T-cell (primary cell): ENCODE data around the gene TGFBR3. TPM values are rescaled to one million over a fixed set of nuclear protein-coding genes. Genes with fewer than 3 reads are reported as not detected.
A peak's percentile ranks its signal among the peaks of the same experiment; 100 is the strongest.

Experiments
- ATAC-seq, 4 experiments: fragments of 200-7000 bp in 3 of 4; fragments of 150-1000 bp in 1 of 4; cut with Tn5 transposase; replicated peaks in 1 of 4; 1 replicate in 3 of 4; 2 replicates in 1 of 4; pipeline ENCODE4 v1.10.0; 2021; ENCODE audit warnings: moderate library complexity in 3 of 4, mild to moderate bottlenecking in 2 of 4, moderate number of reproducible peaks in 1 of 4
- CTCF ChIA-PET, 2 donors: fragments of 300-600 bp; sonication (Branson Sonifier 250); formaldehyde crosslinking; loops; one replicate each; lab custom pipeline; 2022; ENCODE audit warnings: antibody characterized with exemption in 2 of 2; lab: Charles Lee
- POLR2A ChIA-PET, 2 donors: fragments of 300-600 bp; sonication (Branson Sonifier 250); formaldehyde crosslinking; loops; one replicate each; lab custom pipeline; 2022; ENCODE audit warnings: antibody characterized with exemption in 2 of 2; lab: Charles Lee
- DNase-seq, 35 experiments: peaks; one replicate each; pipeline versions ENCODE4 v3.0.0 to v3.0.0-alpha.2; 2013 to 2023
- H3K27ac ChIP-seq: one replicate; pipeline ENCODE4 v1.5.1; 2013; ENCODE audit warnings: low read length
- H3K27me3 ChIP-seq, 2 experiments: replicated peaks in 1 of 2; 1 replicate in 1 of 2; 2 replicates in 1 of 2; pipeline versions ENCODE4 v1.6.1 to v1.7.0; 2013; ENCODE audit warnings: low read length in 1 of 2, mixed read lengths in 1 of 2; ENCODE audit not compliant: control insufficient read depth in 2 of 2, insufficient read depth in 2 of 2; ENCODE audit errors: extremely low read depth in 1 of 2
- H3K36me3 ChIP-seq, 2 donors: 1 replicate in 1 of 2; 2 replicates in 1 of 2; pipeline versions ENCODE4 v1.6.1 to v1.7.0; 2013; ENCODE audit warnings: low read length in 1 of 2; ENCODE audit not compliant: control insufficient read depth in 2 of 2, insufficient read depth in 1 of 2; ENCODE audit errors: extremely low read depth in 1 of 2
- H3K4me1 ChIP-seq, 2 experiments: 1 replicate in 1 of 2; 2 replicates in 1 of 2; pipeline versions ENCODE4 v1.6.1 to v1.7.0; 2013; ENCODE audit warnings: low read length in 2 of 2, mixed read lengths in 1 of 2; ENCODE audit not compliant: insufficient read depth in 2 of 2, control insufficient read depth in 1 of 2; ENCODE audit errors: extremely low read depth in 1 of 2
- H3K4me3 ChIP-seq, 2 donors: 1 replicate in 1 of 2; 2 replicates in 1 of 2; pipeline versions ENCODE4 v1.5.1 to v1.7.0; 2013; ENCODE audit warnings: mild to moderate bottlenecking in 2 of 2, low read length in 1 of 2, moderate library complexity in 1 of 2; ENCODE audit not compliant: control insufficient read depth in 1 of 2; ENCODE audit errors: extremely low read depth in 1 of 2
- H3K9me3 ChIP-seq: 2 replicates; pipeline ENCODE4 v1.7.0; 2013
- H3K27ac Mint-ChIP-seq, 2 donors: one replicate each; pipeline ENCODE4 v1.8.0; 2020 to 2021; ENCODE audit warnings: mild to moderate bottlenecking in 2 of 2, mixed read lengths in 2 of 2
- H3K27me3 Mint-ChIP-seq, 2 donors: one replicate each; pipeline ENCODE4 v1.8.0; 2021 to 2022; ENCODE audit warnings: mixed read lengths in 2 of 2
- H3K36me3 Mint-ChIP-seq: one replicate; pipeline ENCODE4 v1.8.0; 2021; ENCODE audit warnings: mixed read lengths
- H3K4me1 Mint-ChIP-seq, 3 donors: one replicate each; pipeline ENCODE4 v1.8.0; 2020 to 2022; ENCODE audit warnings: mixed read lengths in 3 of 3, mild to moderate bottlenecking in 1 of 3
- H3K4me3 Mint-ChIP-seq, 3 donors: one replicate each; pipeline ENCODE4 v1.8.0; 2020 to 2022; ENCODE audit warnings: mild to moderate bottlenecking in 3 of 3, mixed read lengths in 3 of 3, moderate library complexity in 3 of 3
- H3K9me3 Mint-ChIP-seq, 3 donors: one replicate each; pipeline ENCODE4 v1.8.0; 2020 to 2022; ENCODE audit warnings: mixed read lengths in 3 of 3
- WGBS: methylation state at CpG from one replicate; pipeline ENCODE4 v1.1.5; 2013; ENCODE audit warnings: missing lambda C conversion rate; ENCODE audit not compliant: insufficient coverage; 5-methylcytosine and 5-hydroxymethylcytosine counted together
- total RNA-seq, 35 experiments: library from RNA in 6 of 35; stranded (reverse) in 6 of 35; fragments of 120-200 nt in 1 of 35; gene quantifications; one replicate each; pipeline versions ENCODE4 v1.2.1 to v1.2.4 and lab custom pipeline; 2013 to 2026

TGFBR3 gene
- total RNA-seq, 5 donors from 2014 or later (not counting 1 experiment from before 2014, with no cell fraction given): 17.5 to 65.4 (median 36.4) TPM

- CTCF ChIA-PET: interaction anchor here (0.5 to 0.6 kb wide), 2 partner anchors 17 to 73 kb away, joined by 3 read pairs; no protein-coding TSS in a partner anchor
- Mint-ChIP-seq H3K27me3 (no peaks in the 10 kb centered on the region), H3K9me3 (no peaks in the 10 kb centered on the region), H3K4me3 (no peak overlapping the region), H3K4me1 (peaks cover 0 to 32% (median 4%) of the 10 kb centered on the region in 3 donors), H3K36me3 (peaks cover 53% of the 10 kb centered on the region), H3K27ac (peak overlapping the region in 1 of 2 donors; percentile 5)
- WGBS: 100% methylated on average over 3 of the region's 5 CpGs
- H3K36me3 ChIP-seq: peaks cover 0 to 7% of the 10 kb centered on the region in 2 donors
- H3K27me3 ChIP-seq: no peaks in the 10 kb centered on the region
- peaks cover 0 to 6% of the 10 kb centered on the region in 2 experiments for H3K4me1 ChIP-seq
- DNase-seq: no peak
- no peaks in the 10 kb centered on the region for H3K9me3 ChIP-seq
- POLR2A ChIA-PET: no interaction called here
- ATAC-seq: no peak
- H3K4me3 ChIP-seq: no peak overlapping the region
- H3K27ac ChIP-seq: no peak overlapping the region
These were observed 107.0 kb downstream of the TGFBR3 start for GRCh38 chr1:91778964-91779363.

GRCh38 chr1:91777630-91778300, 108.2 kb downstream of the TGFBR3 start:
- 82% methylated on average over 4 of the region's 10 CpGs for WGBS
- ChIA-PET POLR2A (interaction anchor here in 1 of 2 donors (0.5 kb wide), 1 partner anchor 626 kb away, joined by 3 read pairs; no protein-coding TSS in a partner anchor), CTCF (no interaction called here)
- no peak overlapping the region for H3K4me3 Mint-ChIP-seq
- no peaks in the 10 kb centered on the region for H3K9me3 ChIP-seq
- H3K4me1 ChIP-seq: peaks cover 0 to 6% of the 10 kb centered on the region in 2 experiments
- no peaks in the 10 kb centered on the region for H3K27me3 Mint-ChIP-seq
- no peaks in the 10 kb centered on the region for H3K27me3 ChIP-seq
- DNase-seq: no peak
- peaks cover 0 to 33% (median 8%) of the 10 kb centered on the region in 3 donors for H3K4me1 Mint-ChIP-seq
- H3K27ac ChIP-seq: no peak overlapping the region
- peaks cover 42% of the 10 kb centered on the region for H3K36me3 Mint-ChIP-seq
- no peaks in the 10 kb centered on the region for H3K9me3 Mint-ChIP-seq
- peaks cover 0 to 5% of the 10 kb centered on the region in 2 donors for H3K36me3 ChIP-seq
- ATAC-seq: no peak
- H3K27ac Mint-ChIP-seq: no peak overlapping the region
- no peak overlapping the region for H3K4me3 ChIP-seq

- peaks cover 0 to 3% of the 10 kb centered on the region in 2 donors for H3K36me3 ChIP-seq
- DNase-seq (no peak), ATAC-seq (no peak)
- CTCF ChIA-PET: no interaction called here
- no peaks in the 10 kb centered on the region for H3K9me3 ChIP-seq
- no peak overlapping the region for H3K27ac ChIP-seq
- Mint-ChIP-seq H3K36me3 (peaks cover 39% of the 10 kb centered on the region), H3K27me3 (no peaks in the 10 kb centered on the region), H3K27ac (peak overlapping the region in 1 of 2 donors; percentile 14), H3K4me1 (peaks cover 0 to 34% (median 10%) of the 10 kb centered on the region in 3 donors), H3K4me3 (no peak overlapping the region), H3K9me3 (no peaks in the 10 kb centered on the region)
- H3K4me1 ChIP-seq: peaks cover 0 to 6% of the 10 kb centered on the region in 2 experiments
- POLR2A ChIA-PET: interaction anchor here in 1 of 2 donors (0.5 kb wide), 1 partner anchor 627 kb away, joined by 3 read pairs; no protein-coding TSS in a partner anchor
- 86% methylated on average over 1 of the region's 1 CpG for WGBS
- H3K27me3 ChIP-seq: no peaks in the 10 kb centered on the region
- no peak overlapping the region for H3K4me3 ChIP-seq
These were observed 108.8 kb downstream of the TGFBR3 start for GRCh38 chr1:91777196-91777595.

DNA sequence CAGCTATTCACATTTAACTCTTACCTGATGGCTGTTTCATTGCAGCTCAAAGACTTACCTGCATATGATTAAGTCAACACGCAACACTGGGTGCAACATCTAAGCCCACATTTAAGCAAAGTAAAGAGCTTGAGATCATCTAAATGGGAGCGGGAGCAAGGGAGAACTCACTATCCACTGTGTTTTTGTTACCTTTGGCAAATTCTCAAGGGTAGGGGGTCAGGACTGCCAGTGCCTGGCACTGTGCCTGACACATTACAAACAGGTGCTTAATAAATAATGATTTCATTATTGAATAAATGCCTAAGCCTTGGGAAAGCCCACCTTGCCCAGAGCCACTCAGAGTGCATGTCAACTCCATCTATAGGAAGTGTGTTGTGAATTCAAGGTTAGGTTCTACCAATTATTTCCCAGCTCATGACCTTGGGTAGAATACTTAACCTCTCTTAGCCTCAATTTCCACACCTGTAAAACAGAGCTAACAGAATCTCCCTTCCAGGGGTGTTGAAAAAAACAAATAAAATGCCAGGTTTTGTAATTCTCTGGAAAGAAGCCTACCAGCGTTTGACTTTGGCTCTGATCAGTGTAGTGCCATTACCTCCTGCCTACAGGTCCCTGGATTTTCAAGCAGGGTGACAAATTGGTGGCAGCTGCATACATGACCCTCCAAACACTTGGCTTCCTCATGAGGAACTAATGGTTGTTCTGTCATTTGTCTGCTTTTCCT, 109.7 kb downstream of the TGFBR3 start:
- H3K9me3 Mint-ChIP-seq: no peaks in the 10 kb centered on the region
- Histone ChIP-seq H3K36me3 (no peaks in the 10 kb centered on the region), H3K9me3 (no peaks in the 10 kb centered on the region), H3K27ac (no peak overlapping the region), H3K27me3 (no peaks in the 10 kb centered on the region), H3K4me3 (no peak overlapping the region), H3K4me1 (peaks cover 0 to 5% of the 10 kb centered on the region in 2 experiments)
- DNase-seq (no peak), ATAC-seq (no peak)
- H3K4me3 Mint-ChIP-seq: no peak overlapping the region
- POLR2A ChIA-PET: interaction anchor here (0.6 kb wide), 2 partner anchors 12 to 15 kb away, joined by 4 to 16 read pairs; no protein-coding TSS in a partner anchor
- CTCF ChIA-PET: interaction anchor here in 1 of 2 donors (0.6 to 0.7 kb wide), 2 partner anchors 15 to 23 kb away, joined by 3 to 6 read pairs; no protein-coding TSS in a partner anchor
- peaks cover 42% of the 10 kb centered on the region for H3K36me3 Mint-ChIP-seq
- no peaks in the 10 kb centered on the region for H3K27me3 Mint-ChIP-seq
- peaks cover 0 to 32% (median 10%) of the 10 kb centered on the region in 3 donors for H3K4me1 Mint-ChIP-seq
- H3K27ac Mint-ChIP-seq: no peak overlapping the region
- 80% methylated on average over 3 of the region's 3 CpGs for WGBS

DNA sequence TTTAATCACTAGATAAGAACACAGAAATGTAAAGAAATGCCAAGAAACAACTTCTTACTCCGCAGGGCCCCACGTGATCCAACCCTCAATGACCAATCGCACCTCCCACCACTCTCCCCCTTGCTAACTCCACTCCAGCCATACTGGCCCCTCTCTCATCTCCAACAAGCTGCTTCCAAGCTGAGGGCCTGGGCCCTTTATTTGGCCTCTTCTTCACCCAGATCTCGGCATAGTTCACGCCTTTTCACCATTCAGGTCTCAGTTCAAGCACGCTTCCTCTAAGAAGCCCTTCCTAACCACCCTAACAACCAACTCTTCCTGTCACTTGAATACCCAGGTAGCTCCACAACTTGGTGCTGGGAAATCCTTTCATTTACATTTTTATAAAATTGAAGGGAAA, 110.7 kb downstream of the TGFBR3 start:
- Mint-ChIP-seq H3K27me3 (no peaks in the 10 kb centered on the region), H3K4me3 (no peak overlapping the region), H3K4me1 (peaks cover 0 to 32% (median 10%) of the 10 kb centered on the region in 3 donors), H3K36me3 (peaks cover 38% of the 10 kb centered on the region), H3K9me3 (no peaks in the 10 kb centered on the region), H3K27ac (no peak overlapping the region)
- Histone ChIP-seq H3K36me3 (no peaks in the 10 kb centered on the region), H3K27ac (no peak overlapping the region), H3K4me1 (peaks cover 0 to 3% of the 10 kb centered on the region in 2 experiments), H3K27me3 (no peaks in the 10 kb centered on the region), H3K4me3 (no peak overlapping the region), H3K9me3 (no peaks in the 10 kb centered on the region)
- ChIA-PET POLR2A (interaction anchor here in 1 of 2 donors (0.6 kb wide), 1 partner anchor 16 kb away, joined by 16 read pairs; no protein-coding TSS in a partner anchor), CTCF (interaction anchor here in 1 of 2 donors (0.6 kb wide), 1 partner anchor 170 kb away, joined by 3 read pairs; no protein-coding TSS in a partner anchor)
- DNase-seq (no peak), ATAC-seq (no peak)
- WGBS: 80% methylated on average over 6 of the region's 6 CpGs

GRCh38 chr1:91774520-91775203, 111.3 kb downstream of the TGFBR3 start:
- H3K27ac Mint-ChIP-seq: no peak overlapping the region

More at GRCh38 chr1:91774520-91775203, 111.3 kb downstream of the TGFBR3 start:
- H3K4me3 Mint-ChIP-seq: no peak overlapping the region
- ATAC-seq (no peak), DNase-seq (no peak)
- peaks cover 41% of the 10 kb centered on the region for H3K36me3 Mint-ChIP-seq
- H3K4me1 Mint-ChIP-seq: peaks cover 0 to 33% (median 10%) of the 10 kb centered on the region in 3 donors
- ChIA-PET CTCF (interaction anchor here (0.6 to 0.7 kb wide), 2 partner anchors 8 to 171 kb away, joined by 3 read pairs; no protein-coding TSS in a partner anchor), POLR2A (no interaction called here)
- no peak overlapping the region for H3K4me3 ChIP-seq
- H3K9me3 Mint-ChIP-seq: no peaks in the 10 kb centered on the region
- no peaks in the 10 kb centered on the region for H3K27me3 Mint-ChIP-seq
- no peak overlapping the region for H3K27ac ChIP-seq
- WGBS: 76% methylated on average over 3 of the region's 7 CpGs
- H3K9me3 ChIP-seq: no peaks in the 10 kb centered on the region
- H3K27me3 ChIP-seq: no peaks in the 10 kb centered on the region
- peaks cover 0 to 3% of the 10 kb centered on the region in 2 experiments for H3K4me1 ChIP-seq
- H3K36me3 ChIP-seq: no peaks in the 10 kb centered on the region
